HUES64 (cell line): ENCODE results near the gene PCMTD2.
"Not testable (repeated sequence)": the region's sequence is repeated elsewhere in the genome, so short reads cannot be mapped to it uniquely, and the experiment has no call there.

Experiments used
- H3K27ac ChIP-seq: 2 replicates; pipeline ENCODE4 v1.7.0; 2013; ENCODE audit warnings: low read depth, low read length, inconsistent platforms
- H3K27me3 ChIP-seq: 2 replicates; pipeline ENCODE4 v1.6.1; 2013; ENCODE audit warnings: mild to moderate bottlenecking, low read length; ENCODE audit not compliant: insufficient read depth
- H3K36me3 ChIP-seq: 2 replicates; pipeline ENCODE4 v1.6.1; 2013; ENCODE audit warnings: mild to moderate bottlenecking, low read length; ENCODE audit not compliant: insufficient read depth
- H3K4me1 ChIP-seq: 2 replicates; pipeline ENCODE4 v1.6.1; 2013; ENCODE audit warnings: mild to moderate bottlenecking, low read length, moderate library complexity; ENCODE audit not compliant: insufficient read depth
- H3K4me3 ChIP-seq: 2 replicates; pipeline ENCODE4 v1.5.1; 2013; ENCODE audit warnings: mild to moderate bottlenecking, low read length, moderate library complexity
- H3K9ac ChIP-seq: 2 replicates; pipeline ENCODE4 v1.6.1; 2013; ENCODE audit warnings: mild to moderate bottlenecking, low read depth, low read length
- H3K9me3 ChIP-seq: 2 replicates; pipeline ENCODE4 v1.6.1; 2013; ENCODE audit warnings: low read depth, low read length; ENCODE audit not compliant: insufficient read depth
- WGBS: fragments of 150-250, 120-280 bp; methylation state at CpG from one replicate; pipeline ENCODE4 v1.1.7; 2013; ENCODE audit warnings: missing lambda C conversion rate; 5-methylcytosine and 5-hydroxymethylcytosine counted together

PCMTD2 gene

GRCh38 chr20:64233725-64234124 lies 21.8 kb upstream of the PCMTD2 start:
- Histone ChIP-seq H3K9ac (no peak overlapping the region), H3K4me3 (no peak overlapping the region), H3K36me3 (no peaks in the 10 kb centered on the region), H3K27me3 (no peaks in the 10 kb centered on the region), H3K9me3 (no peaks in the 10 kb centered on the region), H3K4me1 (no peaks in the 10 kb centered on the region), H3K27ac (no peak overlapping the region)
- WGBS, result 90% methylated on average over 5 of the region's 5 CpGs

GRCh38 chr20:64234291-64234791 lies 21.2 kb upstream of the PCMTD2 start:
- Histone ChIP-seq H3K4me1 (no peaks in the 10 kb centered on the region), H3K27me3 (no peaks in the 10 kb centered on the region), H3K4me3 (no peak overlapping the region), H3K9ac (no peak overlapping the region), H3K9me3 (no peaks in the 10 kb centered on the region), H3K36me3 (no peaks in the 10 kb centered on the region), H3K27ac (no peak overlapping the region)
- WGBS, result 97% methylated on average over 11 of the region's 11 CpGs

GRCh38 chr20:64234921-64235565 lies 20.5 kb upstream of the PCMTD2 start:
- not testable (repeated sequence) for H3K4me1 ChIP-seq, H3K9ac ChIP-seq, H3K4me3 ChIP-seq, H3K27ac ChIP-seq, H3K36me3 ChIP-seq, H3K27me3 ChIP-seq, H3K9me3 ChIP-seq
- 93% methylated on average over 17 of the region's 17 CpGs for WGBS

GRCh38 chr20:64236137-64237088 lies 19.1 kb upstream of the PCMTD2 start:
- no peaks in the 10 kb centered on the region for H3K27me3 ChIP-seq
- H3K9ac ChIP-seq, result no peak overlapping the region
- WGBS, result 95% methylated on average over 23 of the region's 27 CpGs
- no peak overlapping the region for H3K4me3 ChIP-seq
- H3K27ac ChIP-seq, result no peak overlapping the region
- H3K9me3 ChIP-seq, result no peaks in the 10 kb centered on the region
- no peaks in the 10 kb centered on the region for H3K36me3 ChIP-seq
- H3K4me1 ChIP-seq, result no peaks in the 10 kb centered on the region

DNA sequence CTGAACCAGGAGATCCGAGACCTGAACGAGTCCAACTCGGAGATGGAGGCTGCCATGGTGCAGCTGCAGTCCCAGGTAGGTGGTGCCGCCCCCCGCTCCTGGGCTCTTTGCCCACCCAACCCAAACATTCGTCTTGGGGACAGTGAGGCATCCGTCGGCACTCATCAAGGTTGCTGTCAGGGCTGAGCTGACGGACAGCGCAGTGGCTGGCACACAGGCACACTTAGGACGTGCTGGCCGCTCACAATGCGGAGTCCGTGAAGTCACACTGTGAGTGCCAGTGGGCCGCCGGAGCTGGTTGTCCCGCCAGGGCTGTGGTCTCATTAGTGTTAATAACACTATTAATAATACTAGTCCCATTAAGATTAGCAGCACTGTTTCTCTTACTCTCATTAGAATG lies 18.2 kb upstream of the PCMTD2 start:
- no peaks in the 10 kb centered on the region for H3K9me3 ChIP-seq
- H3K4me1 ChIP-seq, result no peaks in the 10 kb centered on the region
- no peaks in the 10 kb centered on the region for H3K27me3 ChIP-seq
- H3K4me3 ChIP-seq, result no peak overlapping the region
- WGBS, result 94% methylated on average over 17 of the region's 17 CpGs
- no peaks in the 10 kb centered on the region for H3K36me3 ChIP-seq
- H3K9ac ChIP-seq, result no peak overlapping the region
- H3K27ac ChIP-seq, result no peak overlapping the region

DNA sequence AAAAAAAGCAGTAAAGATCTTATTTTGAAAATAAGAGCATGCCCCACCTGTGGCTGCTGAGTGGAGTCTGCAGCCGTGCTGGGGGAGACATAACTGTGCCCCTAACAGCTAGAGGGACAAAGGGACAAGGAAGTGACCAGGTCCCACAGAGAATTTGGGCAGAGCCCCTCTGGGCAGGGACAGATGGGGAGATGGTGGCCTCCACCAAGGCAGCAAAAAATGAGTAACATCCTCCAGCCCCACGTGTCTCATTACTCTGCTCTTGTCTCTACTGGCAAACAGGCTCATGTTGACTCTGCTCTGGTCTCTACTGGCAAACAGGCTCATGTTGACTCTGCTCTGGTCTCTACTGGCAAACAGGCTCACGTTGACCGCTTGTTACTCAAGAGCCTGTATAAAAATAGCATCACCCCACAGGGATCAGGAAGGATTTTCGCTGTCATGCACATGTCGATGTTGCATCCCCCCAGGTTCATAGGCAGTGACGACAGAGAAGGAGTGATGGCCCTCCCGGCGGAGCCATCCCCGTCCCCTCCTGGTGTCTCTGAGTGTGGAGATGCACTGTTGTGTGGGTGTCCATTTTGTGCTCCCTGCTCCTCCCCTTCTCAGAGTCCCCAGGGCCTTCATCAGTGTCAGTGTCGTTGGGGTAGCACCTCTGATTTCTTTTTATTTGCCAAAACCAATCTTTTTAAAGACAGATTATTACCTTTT lies 17.3 kb upstream of the PCMTD2 start:
- Histone ChIP-seq H3K9me3 (no peaks in the 10 kb centered on the region), H3K4me1 (no peaks in the 10 kb centered on the region), H3K27ac (no peak overlapping the region), H3K36me3 (no peaks in the 10 kb centered on the region), H3K4me3 (no peak overlapping the region), H3K9ac (no peak overlapping the region), H3K27me3 (no peaks in the 10 kb centered on the region)
- WGBS, result 89% methylated on average over 11 of the region's 11 CpGs

- WGBS, result 84% methylated on average over 7 of the region's 7 CpGs
- no peaks in the 10 kb centered on the region for H3K4me1 ChIP-seq
- no peak overlapping the region for H3K4me3 ChIP-seq
- H3K27me3 ChIP-seq, result no peaks in the 10 kb centered on the region
- H3K36me3 ChIP-seq, result no peaks in the 10 kb centered on the region
- no peaks in the 10 kb centered on the region for H3K9me3 ChIP-seq
- no peak overlapping the region for H3K9ac ChIP-seq
- H3K27ac ChIP-seq, result no peak overlapping the region
Observed at GRCh38 chr20:64238851-64239387, 16.6 kb upstream of the PCMTD2 start.

DNA sequence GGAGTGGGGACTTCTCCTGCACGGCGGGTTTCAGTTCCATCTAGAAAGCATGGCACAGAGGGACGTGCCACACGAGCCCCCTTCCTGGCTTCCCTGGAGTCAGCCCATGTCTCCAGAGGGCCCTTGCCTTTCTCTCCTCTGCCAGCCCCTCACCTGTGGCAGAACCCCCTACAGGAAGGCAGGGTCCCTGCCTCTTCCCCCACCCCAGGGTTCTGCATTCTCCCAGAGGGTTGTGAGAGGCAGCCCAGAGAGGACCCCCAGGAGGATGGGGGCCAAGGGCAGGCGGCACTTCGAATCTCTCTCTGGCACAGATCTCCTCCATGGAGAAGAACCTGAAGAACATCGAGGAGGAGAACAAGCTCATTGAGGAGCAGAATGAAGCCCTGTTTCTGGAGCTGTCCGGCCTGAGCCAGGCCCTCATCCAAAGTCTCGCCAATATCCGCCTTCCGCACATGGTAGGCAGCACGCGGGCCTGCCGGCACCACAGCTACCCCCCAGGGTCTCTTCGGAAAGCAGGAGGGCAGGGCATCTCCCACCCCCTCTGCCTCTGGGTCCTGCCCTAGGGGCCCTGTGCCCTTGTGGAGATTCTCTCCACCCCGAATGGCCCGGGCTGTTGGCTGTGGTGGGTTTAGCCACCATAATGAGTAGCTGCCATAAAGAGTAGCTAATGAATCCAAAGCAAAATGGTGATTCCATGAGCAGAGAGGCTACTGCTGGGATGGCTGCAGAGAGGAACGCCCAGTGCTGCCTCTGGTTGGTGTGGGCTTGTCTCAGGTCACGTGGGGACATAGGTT lies 15.9 kb upstream of the PCMTD2 start:
- H3K4me1 ChIP-seq, result no peaks in the 10 kb centered on the region
- 93% methylated on average over 19 of the region's 19 CpGs for WGBS

GRCh38 chr20:64240243-64241015 lies 15.1 kb upstream of the PCMTD2 start:
- Histone ChIP-seq H3K9ac (no peak overlapping the region), H3K9me3 (no peaks in the 10 kb centered on the region), H3K27me3 (no peaks in the 10 kb centered on the region), H3K36me3 (no peaks in the 10 kb centered on the region), H3K4me3 (no peak overlapping the region), H3K27ac (no peak overlapping the region), H3K4me1 (no peaks in the 10 kb centered on the region)
- WGBS, result 94% methylated on average over 26 of the region's 26 CpGs

More for the DNA sequence above, 15.9 kb upstream of the PCMTD2 start:
- H3K9ac ChIP-seq, result no peak overlapping the region
- H3K27me3 ChIP-seq, result no peaks in the 10 kb centered on the region
- no peaks in the 10 kb centered on the region for H3K36me3 ChIP-seq
- H3K4me3 ChIP-seq, result no peak overlapping the region
- no peaks in the 10 kb centered on the region for H3K9me3 ChIP-seq
- no peak overlapping the region for H3K27ac ChIP-seq

DNA sequence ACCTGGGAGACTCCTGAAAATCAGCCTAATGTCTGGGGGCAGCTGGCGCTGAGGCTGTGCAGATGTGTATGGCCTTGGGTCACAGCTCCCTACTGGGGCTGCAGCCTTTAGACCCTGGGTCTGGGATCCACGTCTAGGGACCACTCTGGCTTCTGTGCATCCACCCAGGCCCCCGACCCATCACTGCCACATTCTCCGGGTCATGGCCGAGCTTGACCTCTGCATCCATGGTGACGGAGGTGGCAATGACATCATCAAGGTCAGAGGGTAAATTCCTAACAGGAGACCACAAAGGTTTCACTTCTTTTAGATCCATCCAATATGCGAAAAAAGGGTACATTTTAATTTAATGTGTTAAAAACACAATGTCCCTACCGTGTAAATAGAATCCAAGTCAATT lies 14.5 kb upstream of the PCMTD2 start:
- Histone ChIP-seq H3K27ac (no peak overlapping the region), H3K9me3 (no peaks in the 10 kb centered on the region), H3K9ac (no peak overlapping the region), H3K4me1 (no peaks in the 10 kb centered on the region), H3K27me3 (no peaks in the 10 kb centered on the region), H3K36me3 (no peaks in the 10 kb centered on the region), H3K4me3 (no peak overlapping the region)
- WGBS, result 90% methylated on average over 7 of the region's 8 CpGs
